Measurements from ENCODE around the gene TMEM79.
"Not testable (repeated sequence)": the region's sequence is repeated elsewhere in the genome, so short reads cannot be mapped to it uniquely, and the experiment has no call there.

The TMEM79 gene

DNA sequence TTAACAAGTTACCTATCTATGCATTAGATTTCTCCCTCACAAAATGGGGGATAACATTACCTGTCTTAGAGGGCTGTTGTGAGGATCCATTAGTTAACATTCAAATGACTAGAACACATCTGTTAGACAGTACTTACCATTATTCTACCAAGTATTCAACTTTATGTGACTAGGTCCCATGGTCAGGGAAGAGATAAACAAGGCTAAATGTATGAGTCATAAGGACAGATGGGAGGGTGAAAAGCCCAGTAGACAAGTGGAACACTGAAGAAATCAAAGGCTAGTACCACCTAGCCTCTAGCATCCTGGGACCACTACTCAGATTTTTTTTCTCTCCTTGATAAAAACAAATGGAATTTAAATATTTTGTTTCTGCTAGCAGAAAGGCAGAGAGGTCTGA, 24.0 kb downstream of the TMEM79 start:
- DNase-seq (ENCODE audit: low read depth): no peak

GRCh38 chr1:156310962-156311361, 26.8 kb downstream of the TMEM79 start:
- no peak for DNase-seq (ENCODE audit: low read depth)

GRCh38 chr1:156316909-156317308, 32.8 kb downstream of the TMEM79 start:
- no peak for DNase-seq (ENCODE audit: low read depth)

- DNase-seq (ENCODE audit: low read depth): no peak
Measured at GRCh38 chr1:156319664-156320063, 35.5 kb downstream of the TMEM79 start.

DNA sequence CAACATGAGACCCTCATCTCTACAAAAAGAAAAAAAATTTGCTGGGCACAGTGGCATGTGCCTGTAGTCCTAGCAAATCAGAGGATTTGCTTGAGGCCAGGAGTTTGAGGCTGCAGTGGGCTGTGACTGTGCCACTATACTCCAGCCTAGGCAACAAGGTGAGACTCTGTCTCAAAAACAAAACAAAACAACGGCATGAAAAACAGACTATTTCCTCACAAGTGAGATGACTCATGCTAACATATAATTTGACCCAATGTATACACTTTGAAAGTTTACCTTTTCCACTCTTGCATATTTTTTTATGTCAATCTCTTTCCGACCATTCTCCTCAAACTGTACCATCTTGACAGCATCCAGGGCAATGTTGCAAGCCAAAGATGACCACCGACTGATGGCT, 36.4 kb downstream of the TMEM79 start:
- DNase-seq (ENCODE audit: low read depth): no peak

DNA sequence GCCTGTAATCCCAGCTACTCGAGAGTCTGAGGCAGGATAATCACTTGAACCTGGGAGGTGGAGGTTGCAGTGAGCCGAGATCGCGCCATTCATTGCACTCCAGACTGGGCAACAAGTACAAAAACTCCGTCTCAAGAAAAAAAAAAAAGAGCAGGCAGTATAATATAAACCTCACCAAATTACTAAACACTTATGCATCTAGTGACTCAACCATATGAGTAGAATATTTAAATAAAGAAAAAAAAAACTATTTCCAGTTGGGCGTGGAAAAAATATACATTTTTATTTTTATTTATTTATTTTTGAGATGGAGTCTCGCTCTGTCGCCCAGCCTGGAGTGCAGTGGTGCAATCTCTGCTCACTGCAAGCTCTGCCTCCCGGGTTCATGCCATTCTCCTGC, 39.1 kb downstream of the TMEM79 start:
- DNase-seq (ENCODE audit: low read depth): not testable (repeated sequence)

DNA sequence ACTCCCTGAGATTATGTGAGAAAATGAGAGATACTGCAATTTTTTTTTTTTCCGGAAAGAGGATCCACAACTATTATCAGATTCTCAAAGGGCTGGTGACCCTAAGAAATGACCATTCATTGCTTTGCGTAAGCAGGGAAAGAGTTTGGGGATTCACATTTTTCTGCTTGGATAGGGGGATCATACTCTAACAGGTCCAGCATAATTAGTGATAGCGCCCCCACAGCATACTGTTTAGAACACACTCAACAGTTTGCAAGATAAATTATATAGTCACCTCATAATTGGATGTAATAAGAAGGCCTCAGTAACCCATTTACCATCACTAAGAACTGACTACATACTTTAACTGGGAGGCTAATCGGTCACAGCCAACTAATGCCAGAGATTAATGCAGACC, 52.1 kb downstream of the TMEM79 start:
- DNase-seq (ENCODE audit: low read depth): no peak

DNA sequence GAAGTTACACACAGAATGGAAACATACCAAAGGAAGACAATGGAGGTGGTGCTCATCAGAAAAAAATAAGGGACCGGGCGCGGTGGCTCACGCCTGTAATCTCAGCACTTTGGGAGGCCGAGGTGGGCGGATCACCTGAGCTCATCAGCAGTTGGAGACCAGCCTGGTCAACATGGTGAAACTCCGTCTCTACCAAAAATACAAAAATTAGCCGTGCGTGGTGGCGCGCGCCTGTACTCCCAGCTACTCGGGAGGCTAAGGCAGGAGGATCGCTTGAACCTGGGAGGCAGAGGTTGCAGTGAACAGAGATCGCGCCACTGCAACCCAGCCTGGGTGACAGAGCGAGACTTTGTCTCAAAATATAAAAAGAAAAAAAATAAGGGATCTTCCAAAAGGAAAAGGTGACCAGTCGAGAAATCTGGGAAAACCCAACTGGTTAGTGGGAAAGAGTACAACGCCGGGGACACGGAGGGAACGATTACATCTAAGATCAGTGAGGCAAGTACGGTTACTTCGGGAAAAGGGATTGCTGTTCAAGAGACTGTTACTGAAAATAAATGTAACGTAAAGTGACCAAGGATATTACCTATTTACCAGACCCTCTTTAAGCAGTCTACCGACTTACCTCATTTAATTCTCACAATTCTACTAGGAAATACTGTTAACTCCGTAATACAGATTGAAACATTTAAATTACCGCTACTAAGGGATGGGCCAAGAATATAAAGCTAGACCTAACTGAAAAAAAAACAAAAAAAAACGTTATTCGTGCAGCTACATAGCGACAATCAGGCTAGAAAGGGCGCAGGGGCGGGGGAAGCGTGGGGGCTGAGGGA, 53.1 kb downstream of the TMEM79 start:
- no peak for DNase-seq (ENCODE audit: low read depth)

DNA sequence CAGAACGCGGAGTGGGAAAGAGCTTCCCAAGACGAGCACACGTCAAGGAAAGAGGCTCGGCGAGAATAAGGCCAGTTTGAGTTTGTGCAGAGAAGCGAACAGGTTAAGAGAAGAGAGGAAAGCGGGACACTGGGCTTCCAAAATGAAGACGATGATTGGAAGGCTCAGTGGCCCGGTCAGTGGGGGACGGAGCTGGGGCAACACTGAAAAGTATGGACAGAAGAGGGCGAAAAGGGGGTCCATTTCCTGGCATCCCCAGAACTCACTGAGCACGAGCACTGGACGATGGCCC, 53.7 kb downstream of the TMEM79 start:
- DNase-seq (ENCODE audit: low read depth): no peak

GRCh38 chr1:156338180-156338976, 54.3 kb downstream of the TMEM79 start, which contains the start of the genes CCT3 and TSACC:
Gene CCT3 (minus strand): TSS chr1:156338292. CDS start chr1:156338184, 108 bp downstream.
Gene TSACC (plus strand): TSS chr1:156338526. CDS start chr1:156339758, 1,232 bp downstream.
- peak; percentile 100 for DNase-seq (ENCODE audit: low read depth)
